ENCODE measurements around the gene GBA2. TPM values are rescaled to one million over a fixed set of nuclear protein-coding genes. Genes with fewer than 3 reads are reported as not detected.

Gene GBA2
- total RNA-seq, 1 experiment from 2014 or later = 63.6 TPM

DNA sequence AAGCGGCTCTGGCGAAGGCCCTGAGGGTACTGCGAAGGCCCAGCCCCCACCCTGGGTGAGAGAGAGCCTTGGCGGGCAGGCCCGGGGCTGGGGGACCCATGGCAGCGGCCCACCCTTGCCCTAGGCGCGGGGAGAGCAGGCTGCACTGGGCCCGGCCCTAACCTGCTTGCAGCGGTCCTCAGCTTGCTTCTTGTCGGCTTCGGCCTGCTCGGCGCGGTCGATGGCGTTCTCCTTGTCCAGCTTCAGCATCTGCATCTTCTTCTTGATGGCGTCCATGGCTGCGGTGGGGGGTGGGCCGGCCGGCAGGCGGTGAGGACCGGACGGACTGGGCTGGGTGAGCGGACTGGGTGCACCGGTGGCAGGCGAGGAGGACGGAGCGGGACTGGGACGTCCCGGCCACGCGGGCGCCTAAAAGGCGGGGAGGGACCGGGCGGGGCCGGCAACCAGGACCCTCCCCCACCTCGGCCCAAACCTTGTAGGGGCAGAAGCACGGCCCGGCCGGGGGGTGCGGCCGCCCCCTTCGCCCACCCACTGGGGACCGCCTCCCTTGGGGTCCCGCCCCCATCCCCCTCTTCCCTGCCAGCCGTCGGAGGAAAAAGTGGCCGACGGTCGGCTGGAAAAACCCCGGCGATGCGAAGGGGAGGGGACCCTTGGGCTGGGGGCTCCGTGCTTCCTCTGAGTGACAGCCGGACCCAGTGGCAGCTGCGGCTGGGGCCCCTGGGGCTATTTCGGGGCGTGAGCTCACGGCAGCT, 59.3 kb downstream of the GBA2 start, which contains the start of gene TPM2:
TSS of gene TPM2 (minus strand) at position 384 of the 752 bp plus-strand sequence. CDS start at position 276, 108 bp downstream.
- TF ChIP-seq EZH2phosphoT487 (IDR thresholded peaks at IDR 0.05; ENCODE audit: borderline replicate concordance) (no peak), EZH2 (IDR thresholded peaks at IDR 0.05) (no peak), TCF7L2 (IDR thresholded peaks at IDR 0.05; ENCODE audit: borderline replicate concordance, extremely low read depth, insufficient read depth, insufficient read length) (no peak), POLR2AphosphoS5 (IDR thresholded peaks at IDR 0.05; ENCODE audit: low read depth, low read length) (peak; percentile 87), POLR2A (IDR thresholded peaks at IDR 0.05; ENCODE audit: borderline replicate concordance, extremely low read depth, insufficient read depth, insufficient read length) (peak; percentile 76), YY1 (IDR thresholded peaks at IDR 0.05; ENCODE audit: extremely low read depth, insufficient replicate concordance, low read depth, low read length) (no peak), ZFX (IDR thresholded peaks at IDR 0.05) (peak; percentile 94)
- no peaks in the 10 kb centered on the region for H3K9me3 ChIP-seq (ENCODE audit: control insufficient read depth in 1 of 2, insufficient read depth in 1 of 2, low read depth in 1 of 2, low read length in 2 of 2)
- H3K79me2 ChIP-seq (ENCODE audit: insufficient read depth, low read length) = peaks cover 45% of the 10 kb centered on the region
- peaks cover 24 to 34% of the 10 kb centered on the region in 2 experiments; a peak in 3 of 4 replicates for H3K36me3 ChIP-seq (ENCODE audit: control insufficient read depth in 1 of 2, insufficient read depth in 2 of 2, low read length in 2 of 2)
- DNase-seq (ENCODE audit: low read depth, low spot score) (peak; percentile 33), ATAC-seq (peak; percentile 72)
- ChIA-PET CTCF (interaction anchor here (0.9 to 1.4 kb wide), 3 partner anchors 11 to 987 kb away, joined by 3 to 8 read pairs (median 3); partner anchors contain the start of genes CCDC107 and RMRP), POLR2A (interaction anchor here (1.0 to 4.2 kb wide), 3 partner anchors 10 to 617 kb away, joined by 3 to 16 read pairs (median 15); partner anchors contain the start of genes ARHGEF39 and VCP), RAD21 (ENCODE audit: low non-redundant PET in 1 of 2, low total read pairs in 2 of 2, uncharacterized antibody in 2 of 2, unreplicated experiment in 2 of 2) (interaction anchor here in 1 of 2 experiments (0.6 kb wide), 1 partner anchor 86 kb away, joined by 3 read pairs; no protein-coding TSS in a partner anchor)
- H3K9ac ChIP-seq (ENCODE audit: low read length) = peak within 1 kb of the TSS; percentile 96
- peak within 1 kb of the TSS; percentile 90 for H3K4me2 ChIP-seq (ENCODE audit: low read length)
- TSS peak; percentile 53 for BruUV-seq (replicated peaks)
- H3K4me1 ChIP-seq (ENCODE audit: control insufficient read depth in 1 of 2, insufficient read depth in 2 of 2, low read length in 2 of 2) = peaks cover 18 to 30% of the 10 kb centered on the region in 2 experiments
- no peaks in the 10 kb centered on the region for H3K9me2 ChIP-seq (ENCODE audit: insufficient read depth)
- intact Hi-C loops (cut with micrococcal nuclease) = loop anchor here (2.0 to 5.0 kb wide), 2 partner anchors 33 to 38 kb away; no protein-coding TSS in a partner anchor
- peak within 1 kb of the TSS; percentile 97 for H3K27ac ChIP-seq (ENCODE audit: low read depth, low read length)
- H4K20me1 ChIP-seq (ENCODE audit: insufficient read depth) = no peaks in the 10 kb centered on the region
- H3K27me3 ChIP-seq (ENCODE audit: insufficient read depth, low read length) = no peaks in the 10 kb centered on the region
- H3K4me3 ChIP-seq (replicated peaks in 1 of 2; ENCODE audit: low read depth in 1 of 2, low read length in 2 of 2) = peak within 1 kb of the TSS; percentile 83 to 90
- no peak within 1 kb of the TSS for H2AFZ ChIP-seq (ENCODE audit: low read depth, low read length, poor library complexity, severe bottlenecking)
